A549 (cell line): ENCODE measurements around the gene SMC1A. TPM values are rescaled to one million over a fixed set of nuclear protein-coding genes. Genes with fewer than 3 reads are reported as not detected.
A peak's percentile ranks its signal among the peaks of the same experiment; 100 is the strongest.

Experiments used
- ATAC-seq, 2 experiments: fragments of 200-7000 bp in 1 of 2; fragments of >200 bp in 1 of 2; cut with Nextera tagmentation in 1 of 2; cut with Tn5 transposase in 1 of 2; 3 replicates each; pipeline versions ENCODE4 v1.8.0 to v1.9.1; 2018 to 2020; ENCODE audit warnings: mild to moderate bottlenecking in 1 of 2, moderate library complexity in 1 of 2
- CTCF ChIA-PET: fragments of 300-600 bp; sonication (Branson Sonifier 250); formaldehyde crosslinking; extraction: SDS; loops from one replicate; lab custom pipeline; 2021; ENCODE audit warnings: antibody characterized with exemption, inconsistent platforms; lab: Yijun Ruan, JAX
- POLR2A ChIA-PET: fragments of 350-600 bp; formaldehyde crosslinking; extraction: SDS; loops from one replicate; lab custom pipeline; 2021; ENCODE audit warnings: antibody characterized with exemption, inconsistent platforms; lab: Yijun Ruan, JAX
- DNase-seq, 2 experiments: peaks; one replicate each; pipeline versions ENCODE4 v3.0.0 to v3.0.0-alpha.2; 2011 to 2016; ENCODE audit warnings: low read depth in 1 of 2, low spot score in 1 of 2
- FAIRE-seq: peaks from 2 replicates; lab custom pipeline; 2011; peaks lifted over from hg19 to GRCh38; lab: Jason Lieb, UNC
- H3K27ac ChIP-seq, 2 experiments: fragments of >200 bp; sonication (Bioruptor Twin); formaldehyde crosslinking; 3 replicates each; pipeline ENCODE4 v1.5.1; 2016 to 2017
- H3K4me1 ChIP-seq: fragments of >200 bp; sonication (Bioruptor Twin); formaldehyde crosslinking; 3 replicates; pipeline ENCODE4 v1.6.1; 2016
- H3K4me2 ChIP-seq: fragments of >200 bp; sonication (Bioruptor Twin); formaldehyde crosslinking; 3 replicates; pipeline ENCODE4 v1.6.1; 2016
- H3K4me3 ChIP-seq: fragments of >200 bp; sonication (Bioruptor Twin); formaldehyde crosslinking; 3 replicates; pipeline ENCODE4 v1.5.1; 2016
- H3K9me3 ChIP-seq: fragments of >200 bp; sonication (Bioruptor Twin); formaldehyde crosslinking; 3 replicates; pipeline ENCODE4 v1.6.1; 2016
- CHD2 ChIP-seq: fragments of 150-350 bp; IDR thresholded peaks from 2 replicates; pipeline ENCODE4 v1.6.1; 2014; ENCODE audit warnings: low read length; ENCODE audit not compliant: partially characterized antibody
- EHMT2 ChIP-seq: fragments of 200-600 bp; sonication (generic); IDR thresholded peaks from 2 replicates; pipeline ENCODE4 v1.6.1; 2016; ENCODE audit warnings: antibody characterized with exemption, low read depth, mild to moderate bottlenecking, moderate library complexity
- EP300 ChIP-seq, 2 experiments: fragments of >200 bp; sonication (Bioruptor Twin); formaldehyde crosslinking; IDR thresholded peaks; 2 replicates in 1 of 2; 3 replicates in 1 of 2; pipeline ENCODE4 v1.6.1; 2016 to 2017
- GATA3 ChIP-seq: IDR thresholded peaks from 2 replicates; pipeline ENCODE4 v1.6.1; 2012; ENCODE audit warnings: borderline replicate concordance
- HOXA7 ChIP-seq: fragments of 250-450 bp; sonication (Bioruptor Pico); IDR thresholded peaks from 2 replicates; pipeline ENCODE4 v1.5.0; 2020; ENCODE audit warnings: mild to moderate bottlenecking, moderate library complexity
- HOXB5 ChIP-seq: fragments of 250-450 bp; sonication (Bioruptor Pico); IDR thresholded peaks from 2 replicates; pipeline ENCODE4 v1.5.0; 2020; ENCODE audit warnings: mild to moderate bottlenecking, moderate library complexity
- JUN ChIP-seq, 2 experiments: fragments of >200 bp; sonication (Bioruptor Twin); formaldehyde crosslinking; IDR thresholded peaks; 2 replicates in 1 of 2; 3 replicates in 1 of 2; pipeline ENCODE4 v1.6.1; 2016 to 2017
- JUNB ChIP-seq: fragments of >200 bp; sonication (Bioruptor Twin); formaldehyde crosslinking; IDR thresholded peaks from 2 replicates; pipeline ENCODE4 v1.6.1; 2016
- KDM1A ChIP-seq: fragments of 200-600 bp; sonication (generic); IDR thresholded peaks from 2 replicates; pipeline ENCODE4 v1.6.1; 2016; ENCODE audit warnings: low read depth, mild to moderate bottlenecking
- KDM5A ChIP-seq: fragments of 200-600 bp; sonication (generic); IDR thresholded peaks from 2 replicates; pipeline ENCODE4 v1.6.1; 2016; ENCODE audit warnings: antibody characterized with exemption, mild to moderate bottlenecking
- NR3C1 ChIP-seq: fragments of >200 bp; sonication (Bioruptor Twin); formaldehyde crosslinking; IDR thresholded peaks from 3 replicates; pipeline ENCODE4 v1.6.1; 2017
- POLR2A ChIP-seq: IDR thresholded peaks from 2 replicates; pipeline ENCODE4 v1.6.1; 2012; ENCODE audit warnings: mild to moderate bottlenecking, low read length
- RAD21 ChIP-seq, 2 experiments: fragments of >200 bp in 1 of 2; sonication (Bioruptor Twin) in 1 of 2; formaldehyde crosslinking in 1 of 2; IDR thresholded peaks in 1 of 2; conservative IDR thresholded peaks in 1 of 2; 2 replicates in 1 of 2; 3 replicates in 1 of 2; pipeline ENCODE4 v1.6.1; 2012 to 2018; ENCODE audit warnings: inconsistent platforms in 1 of 2
- RFX5 ChIP-seq: fragments of 450-650 bp; IDR thresholded peaks from 2 replicates; pipeline ENCODE4 v1.7.1; 2014; ENCODE audit warnings: antibody characterized with exemption, mild to moderate bottlenecking, moderate library complexity
- RNF2 ChIP-seq: fragments of 200-600 bp; sonication (generic); IDR thresholded peaks from 2 replicates; pipeline ENCODE4 v1.6.1; 2016; ENCODE audit warnings: low read depth, mild to moderate bottlenecking, antibody characterized with exemption, moderate library complexity, borderline replicate concordance
- TFCP2L1 ChIP-seq: fragments of 250-450 bp; sonication (Bioruptor Pico); IDR thresholded peaks from 2 replicates; pipeline ENCODE4 v1.5.0; 2021; ENCODE audit warnings: mild to moderate bottlenecking
- ZNF302 ChIP-seq: fragments of 250-450 bp; sonication (Bioruptor Pico); IDR thresholded peaks from 2 replicates; pipeline ENCODE4 v1.9.0; 2021; ENCODE audit warnings: inconsistent platforms, mild to moderate bottlenecking, moderate library complexity
- WGBS: methylation state at CpG from one replicate; pipeline ENCODE4 v1.1.6; 2017; ENCODE audit errors: missing lambda C conversion rate; 5-methylcytosine and 5-hydroxymethylcytosine counted together
- polyA plus RNA-seq, 4 experiments: library from polyadenylated mRNA; depleted of rRNA in 3 of 4; stranded (reverse); fragments of >200 nt; fragmentation: RNase III in 1 of 4; extraction: RNeasy Plus Mini Kit Qiagen cat#74134 plus additional on column Dnase treatment in 1 of 4; gene quantifications; 2 replicates in 3 of 4; 3 replicates in 1 of 4; pipeline ENCODE4 v1.2.3, GENCODE V29; 2011 to 2017
- TF ChIP-seq, protein P1 (sequence below): IDR thresholded peaks from 2 replicates; pipeline ENCODE4 v1.6.1; 2012; ENCODE audit warnings: low read depth, borderline replicate concordance
- TF ChIP-seq, protein P2 (sequence below): fragments of 450-650 bp; IDR thresholded peaks from 2 replicates; pipeline ENCODE4 v1.6.1; 2014; ENCODE audit warnings: antibody characterized with exemption
- TF ChIP-seq, protein P3 (sequence below): IDR thresholded peaks from 2 replicates; pipeline ENCODE4 v1.6.1; 2012
- TF ChIP-seq, protein P4 (sequence below): fragments of >200 bp; sonication (Bioruptor Twin); formaldehyde crosslinking; IDR thresholded peaks from 3 replicates; pipeline ENCODE4 v1.6.1; 2016
- TF ChIP-seq, protein P5 (sequence below): IDR thresholded peaks from 2 replicates; pipeline ENCODE4 v1.6.1; 2012
- TF ChIP-seq, protein P6 (sequence below): fragments of 250-450 bp; sonication (Bioruptor Pico); IDR thresholded peaks from 2 replicates; pipeline ENCODE4 v1.5.0; 2021; ENCODE audit warnings: mild to moderate bottlenecking, moderate library complexity, borderline replicate concordance
- TF ChIP-seq, protein P7 (sequence below): fragments of 250-450 bp; sonication (Bioruptor Pico); IDR thresholded peaks from 2 replicates; pipeline ENCODE4 v1.5.0; 2020; ENCODE audit warnings: low read depth, mild to moderate bottlenecking, moderate library complexity
- TF ChIP-seq, protein P8 (sequence below): fragments of 150-350 bp; IDR thresholded peaks from 2 replicates; pipeline ENCODE4 v1.6.1; 2014; ENCODE audit warnings: low read depth, mild to moderate bottlenecking, low read length

SMC1A gene
- polyA plus RNA-seq, 2 of the 4 experiments (the other 2 are of a cell fraction), result 76.7 to 100 TPM

DNA sequence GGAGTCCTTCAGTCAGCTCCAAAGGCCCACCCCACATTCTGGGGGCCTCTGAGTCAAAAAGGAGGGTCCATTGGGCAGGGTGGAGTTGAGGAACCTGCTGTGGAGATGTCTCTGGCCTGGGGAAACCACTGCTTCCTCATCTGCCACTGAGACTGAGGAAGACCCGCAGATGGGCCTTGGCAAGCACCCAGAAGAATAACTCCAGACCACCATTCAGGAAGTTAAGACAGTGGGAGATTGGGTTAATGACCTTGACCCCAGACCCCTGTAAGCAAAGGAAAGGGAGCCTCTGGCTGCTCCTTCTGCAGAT, 19.8 kb upstream of the SMC1A start:
- peak overlapping the region; percentile 98 for H3K4me2 ChIP-seq
- H3K4me3 ChIP-seq, result peak overlapping the region; percentile 46
- H3K9me3 ChIP-seq, result no peaks in the 10 kb centered on the region
- TF ChIP-seq CHD2, result no peak
- no peak for TF ChIP-seq RFX5
- TF ChIP-seq GATA3, result no peak
- no peak for TF ChIP-seq RNF2
- TF ChIP-seq, protein P1, sequence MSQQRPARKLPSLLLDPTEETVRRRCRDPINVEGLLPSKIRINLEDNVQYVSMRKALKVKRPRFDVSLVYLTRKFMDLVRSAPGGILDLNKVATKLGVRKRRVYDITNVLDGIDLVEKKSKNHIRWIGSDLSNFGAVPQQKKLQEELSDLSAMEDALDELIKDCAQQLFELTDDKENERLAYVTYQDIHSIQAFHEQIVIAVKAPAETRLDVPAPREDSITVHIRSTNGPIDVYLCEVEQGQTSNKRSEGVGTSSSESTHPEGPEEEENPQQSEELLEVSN, result no peak
- TF ChIP-seq EP300 (IDR thresholded peaks at IDR 0.05), result no peak
- no peak for TF ChIP-seq HOXB5 (CRISPR knock-in tag)
- TF ChIP-seq HOXA7 (CRISPR knock-in tag), result no peak
- no peak for TF ChIP-seq TFCP2L1
- TF ChIP-seq EHMT2, result no peak
- TF ChIP-seq JUNB, result no peak
- TF ChIP-seq, protein P2, sequence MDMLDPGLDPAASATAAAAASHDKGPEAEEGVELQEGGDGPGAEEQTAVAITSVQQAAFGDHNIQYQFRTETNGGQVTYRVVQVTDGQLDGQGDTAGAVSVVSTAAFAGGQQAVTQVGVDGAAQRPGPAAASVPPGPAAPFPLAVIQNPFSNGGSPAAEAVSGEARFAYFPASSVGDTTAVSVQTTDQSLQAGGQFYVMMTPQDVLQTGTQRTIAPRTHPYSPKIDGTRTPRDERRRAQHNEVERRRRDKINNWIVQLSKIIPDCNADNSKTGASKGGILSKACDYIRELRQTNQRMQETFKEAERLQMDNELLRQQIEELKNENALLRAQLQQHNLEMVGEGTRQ, result no peak
- TF ChIP-seq ZNF302 (CRISPR knock-in tag), result no peak
- TF ChIP-seq, protein P3, sequence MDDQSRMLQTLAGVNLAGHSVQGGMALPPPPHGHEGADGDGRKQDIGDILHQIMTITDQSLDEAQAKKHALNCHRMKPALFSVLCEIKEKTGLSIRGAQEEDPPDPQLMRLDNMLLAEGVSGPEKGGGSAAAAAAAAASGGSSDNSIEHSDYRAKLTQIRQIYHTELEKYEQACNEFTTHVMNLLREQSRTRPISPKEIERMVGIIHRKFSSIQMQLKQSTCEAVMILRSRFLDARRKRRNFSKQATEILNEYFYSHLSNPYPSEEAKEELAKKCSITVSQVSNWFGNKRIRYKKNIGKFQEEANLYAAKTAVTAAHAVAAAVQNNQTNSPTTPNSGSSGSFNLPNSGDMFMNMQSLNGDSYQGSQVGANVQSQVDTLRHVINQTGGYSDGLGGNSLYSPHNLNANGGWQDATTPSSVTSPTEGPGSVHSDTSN, result no peak
- no peak for TF ChIP-seq NR3C1
- TF ChIP-seq KDM1A, result no peak
- TF ChIP-seq KDM5A, result no peak
- no peak for TF ChIP-seq RAD21 (conservative IDR thresholded peaks at IDR 0.05 in 1 of 2, IDR thresholded peaks at IDR 0.05 in 1 of 2)
- TF ChIP-seq, protein P4, sequence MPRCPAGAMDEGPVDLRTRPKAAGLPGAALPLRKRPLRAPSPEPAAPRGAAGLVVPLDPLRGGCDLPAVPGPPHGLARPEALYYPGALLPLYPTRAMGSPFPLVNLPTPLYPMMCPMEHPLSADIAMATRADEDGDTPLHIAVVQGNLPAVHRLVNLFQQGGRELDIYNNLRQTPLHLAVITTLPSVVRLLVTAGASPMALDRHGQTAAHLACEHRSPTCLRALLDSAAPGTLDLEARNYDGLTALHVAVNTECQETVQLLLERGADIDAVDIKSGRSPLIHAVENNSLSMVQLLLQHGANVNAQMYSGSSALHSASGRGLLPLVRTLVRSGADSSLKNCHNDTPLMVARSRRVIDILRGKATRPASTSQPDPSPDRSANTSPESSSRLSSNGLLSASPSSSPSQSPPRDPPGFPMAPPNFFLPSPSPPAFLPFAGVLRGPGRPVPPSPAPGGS, result no peak
- ATAC-seq (no peak), FAIRE-seq (no peak), DNase-seq (no peak)
- WGBS, result no CpG with 5 or more reads among the region's 1 CpG
- POLR2A ChIA-PET, result interaction anchor here (0.5 to 2.4 kb wide), 2 partner anchors 20 to 33 kb away, joined by 4 to 11 read pairs; partner anchors contain the start of genes RIBC1 and SMC1A
- H3K4me1 ChIP-seq, result peaks cover 11% of the 10 kb centered on the region
- CTCF ChIA-PET, result interaction anchor here (0.7 to 2.3 kb wide), 3 partner anchors 8 to 129 kb away, joined by 3 to 5 read pairs (median 5); no protein-coding TSS in a partner anchor
- H3K27ac ChIP-seq, result peak overlapping the region; percentile 90 to 95

DNA sequence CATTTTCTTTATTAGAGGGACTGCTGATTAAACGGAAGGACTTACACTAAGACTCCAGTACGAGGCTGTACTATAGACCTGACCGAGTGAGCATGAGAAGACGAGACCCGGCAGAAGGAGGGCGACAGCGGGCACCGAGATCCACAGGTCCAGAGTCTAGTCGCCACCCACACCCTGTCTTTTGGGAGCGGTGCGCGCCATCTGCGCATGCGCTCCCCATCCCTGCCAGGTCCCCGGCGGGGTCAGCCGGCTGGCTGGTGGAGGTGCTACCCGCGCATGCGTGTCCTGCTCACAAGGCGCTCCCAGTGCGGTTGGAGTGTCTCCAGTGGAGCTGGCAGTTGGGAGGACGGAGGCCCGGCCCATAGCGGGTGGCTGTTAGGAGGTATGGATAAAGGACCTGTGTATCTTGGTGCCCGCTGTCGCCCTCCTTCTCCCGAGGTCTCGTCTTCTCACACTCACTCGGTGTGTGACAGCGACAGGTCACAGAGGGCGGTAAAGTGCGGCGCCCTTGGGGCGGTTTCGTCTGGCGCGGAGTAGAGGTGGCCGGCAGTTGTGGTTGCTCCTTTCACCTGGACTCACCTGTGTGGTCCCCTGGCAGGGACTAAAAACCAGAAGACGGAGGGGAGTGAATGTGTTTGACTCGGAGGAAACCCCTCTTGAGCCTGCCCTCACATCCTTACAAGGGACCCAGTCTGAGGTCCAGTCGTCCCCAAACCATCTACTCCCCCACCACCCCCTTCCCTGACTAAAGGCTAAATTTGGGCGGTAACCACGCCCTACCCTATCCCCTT, 19.3 kb upstream of the SMC1A start:
- ATAC-seq, result peak; percentile 84 to 92
- peaks cover 11% of the 10 kb centered on the region for H3K4me1 ChIP-seq
- TF ChIP-seq, protein P5, sequence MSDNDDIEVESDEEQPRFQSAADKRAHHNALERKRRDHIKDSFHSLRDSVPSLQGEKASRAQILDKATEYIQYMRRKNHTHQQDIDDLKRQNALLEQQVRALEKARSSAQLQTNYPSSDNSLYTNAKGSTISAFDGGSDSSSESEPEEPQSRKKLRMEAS, result peak; percentile 25; the same call in 1 of the 2 replicates
- TF ChIP-seq RFX5 (no peak), JUN (IDR thresholded peaks at IDR 0.05) (peak in 1 of 2 experiments; percentile 14; a peak in 1 of 5 replicates), POLR2A (peak; percentile 73)
- TF ChIP-seq, protein P6, sequence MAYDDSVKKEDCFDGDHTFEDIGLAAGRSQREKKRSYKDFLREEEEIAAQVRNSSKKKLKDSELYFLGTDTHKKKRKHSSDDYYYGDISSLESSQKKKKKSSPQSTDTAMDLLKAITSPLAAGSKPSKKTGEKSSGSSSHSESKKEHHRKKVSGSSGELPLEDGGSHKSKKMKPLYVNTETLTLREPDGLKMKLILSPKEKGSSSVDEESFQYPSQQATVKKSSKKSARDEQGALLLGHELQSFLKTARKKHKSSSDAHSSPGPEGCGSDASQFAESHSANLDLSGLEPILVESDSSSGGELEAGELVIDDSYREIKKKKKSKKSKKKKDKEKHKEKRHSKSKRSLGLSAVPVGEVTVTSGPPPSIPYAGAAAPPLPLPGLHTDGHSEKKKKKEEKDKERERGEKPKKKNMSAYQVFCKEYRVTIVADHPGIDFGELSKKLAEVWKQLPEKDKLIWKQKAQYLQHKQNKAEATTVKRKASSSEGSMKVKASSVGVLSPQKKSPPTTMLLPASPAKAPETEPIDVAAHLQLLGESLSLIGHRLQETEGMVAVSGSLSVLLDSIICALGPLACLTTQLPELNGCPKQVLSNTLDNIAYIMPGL (CRISPR knock-in tag), result no peak
- TF ChIP-seq, protein P7, sequence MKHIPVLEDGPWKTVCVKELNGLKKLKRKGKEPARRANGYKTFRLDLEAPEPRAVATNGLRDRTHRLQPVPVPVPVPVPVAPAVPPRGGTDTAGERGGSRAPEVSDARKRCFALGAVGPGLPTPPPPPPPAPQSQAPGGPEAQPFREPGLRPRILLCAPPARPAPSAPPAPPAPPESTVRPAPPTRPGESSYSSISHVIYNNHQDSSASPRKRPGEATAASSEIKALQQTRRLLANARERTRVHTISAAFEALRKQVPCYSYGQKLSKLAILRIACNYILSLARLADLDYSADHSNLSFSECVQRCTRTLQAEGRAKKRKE (CRISPR knock-in tag), result no peak
- TF ChIP-seq, protein P8, sequence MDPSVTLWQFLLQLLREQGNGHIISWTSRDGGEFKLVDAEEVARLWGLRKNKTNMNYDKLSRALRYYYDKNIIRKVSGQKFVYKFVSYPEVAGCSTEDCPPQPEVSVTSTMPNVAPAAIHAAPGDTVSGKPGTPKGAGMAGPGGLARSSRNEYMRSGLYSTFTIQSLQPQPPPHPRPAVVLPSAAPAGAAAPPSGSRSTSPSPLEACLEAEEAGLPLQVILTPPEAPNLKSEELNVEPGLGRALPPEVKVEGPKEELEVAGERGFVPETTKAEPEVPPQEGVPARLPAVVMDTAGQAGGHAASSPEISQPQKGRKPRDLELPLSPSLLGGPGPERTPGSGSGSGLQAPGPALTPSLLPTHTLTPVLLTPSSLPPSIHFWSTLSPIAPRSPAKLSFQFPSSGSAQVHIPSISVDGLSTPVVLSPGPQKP, result no peak
- 3% methylated on average over 15 of the region's 44 CpGs for WGBS
- ChIA-PET CTCF (interaction anchor here (1.3 to 2.3 kb wide), 3 partner anchors 9 to 129 kb away, joined by 3 to 5 read pairs (median 3); no protein-coding TSS in a partner anchor), POLR2A (interaction anchor here (0.5 to 2.4 kb wide), 2 partner anchors 19 to 33 kb away, joined by 4 to 11 read pairs; partner anchors contain the start of genes RIBC1 and SMC1A)
- peak; percentile 99 for FAIRE-seq
- H3K9me3 ChIP-seq, result no peaks in the 10 kb centered on the region
- DNase-seq, result peak; percentile 91
- H3K4me3 ChIP-seq, result peak overlapping the region; percentile 46
- H3K4me2 ChIP-seq, result peak overlapping the region; percentile 98
- peak overlapping the region; percentile 90 to 95 for H3K27ac ChIP-seq
